CD4-positive, alpha-beta T cell treated with Interleukin-12 subunit alpha and Interleukin-12 subunit beta, for 1 hour (primary cell): ENCODE measurements around the gene TMEM82.

Source experiments
- DNase-seq: peaks from one replicate; pipeline ENCODE4 v3.0.0-alpha.2; 2020

The TMEM82 gene

DNA sequence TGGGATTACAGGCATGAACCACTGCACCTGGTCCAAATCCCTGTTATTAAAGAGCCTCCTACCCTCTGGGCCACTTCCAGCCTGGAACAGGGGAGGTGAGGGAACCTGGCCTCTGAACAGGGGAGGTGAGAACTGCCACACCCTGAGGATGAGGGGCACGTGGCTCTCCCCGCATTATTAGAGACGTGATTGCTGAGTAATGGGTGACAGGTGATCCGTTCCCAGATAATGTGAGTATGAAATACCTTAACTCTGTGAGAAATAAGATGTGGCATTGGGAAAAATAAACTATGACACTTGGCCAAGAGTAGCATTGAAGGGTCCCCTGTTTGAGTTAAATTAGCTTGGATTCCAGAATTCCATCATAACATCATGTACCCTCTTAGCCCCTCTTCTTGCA lies 19.9 kb upstream of the TMEM82 start:
- DNase-seq: no peak

DNA sequence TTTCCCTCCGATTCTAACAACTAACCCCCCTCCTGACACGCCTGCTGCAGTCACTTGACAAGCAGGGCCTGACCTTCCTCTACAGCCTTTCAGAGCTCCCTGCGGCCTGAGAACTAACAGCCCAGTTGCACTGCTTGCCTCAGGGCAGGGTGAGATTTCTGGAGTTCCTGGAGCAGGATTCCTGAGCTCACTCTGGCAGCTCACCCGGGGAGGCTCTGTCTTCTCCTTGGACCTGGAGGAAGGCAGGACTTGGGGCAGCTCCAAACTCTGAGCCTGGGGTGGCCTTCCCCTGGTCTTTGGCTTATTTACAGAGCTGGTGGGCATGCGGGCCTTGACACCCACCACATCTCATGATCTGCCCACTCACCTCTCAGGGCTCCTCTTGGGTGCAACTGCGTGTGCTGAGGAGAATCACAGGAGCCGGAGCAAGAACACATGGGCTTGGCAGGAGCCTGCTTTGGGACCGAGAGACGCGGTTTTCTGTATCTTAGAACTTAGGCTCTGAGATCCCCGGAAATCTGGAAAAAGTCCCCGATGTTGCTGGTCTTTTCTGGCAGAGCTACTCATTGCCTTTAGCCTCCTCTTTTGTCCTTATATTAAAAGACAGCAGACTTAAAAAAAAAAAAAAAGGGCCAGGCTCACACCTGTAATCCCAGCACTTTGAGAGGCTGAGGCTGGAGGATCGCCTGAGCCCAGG lies 19.3 kb upstream of the TMEM82 start:
- DNase-seq: no peak

DNA sequence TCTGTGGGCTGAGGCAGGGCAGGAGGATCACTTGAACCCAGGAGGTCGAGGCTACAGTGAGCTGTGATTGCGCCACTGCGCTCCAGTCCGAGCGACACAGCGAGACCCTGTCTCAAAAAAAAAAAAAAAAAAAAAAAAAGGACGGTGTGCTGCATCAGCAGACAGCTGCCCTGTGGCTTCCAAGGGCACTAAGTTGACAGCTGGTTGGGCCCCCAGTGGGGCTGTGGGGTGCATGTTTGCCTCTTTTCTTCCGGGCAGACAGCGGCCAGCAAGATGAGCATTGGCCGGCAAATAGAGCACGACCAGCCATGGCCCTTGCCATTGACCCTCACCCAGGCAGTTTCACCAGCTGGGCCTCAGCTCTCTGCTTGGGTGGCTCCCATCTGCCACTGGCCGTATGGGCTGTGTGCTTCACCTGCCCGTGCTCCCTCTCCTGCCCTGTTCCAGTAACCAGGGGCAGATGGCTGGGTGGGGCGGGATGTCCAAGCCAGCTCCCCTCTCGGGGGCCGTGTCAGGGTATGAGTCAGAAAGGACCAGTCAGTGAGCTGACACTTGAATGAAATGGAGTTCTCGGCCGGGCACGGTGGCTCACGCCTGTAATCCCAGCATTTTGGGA lies 18.6 kb upstream of the TMEM82 start:
- DNase-seq: no peak

DNA sequence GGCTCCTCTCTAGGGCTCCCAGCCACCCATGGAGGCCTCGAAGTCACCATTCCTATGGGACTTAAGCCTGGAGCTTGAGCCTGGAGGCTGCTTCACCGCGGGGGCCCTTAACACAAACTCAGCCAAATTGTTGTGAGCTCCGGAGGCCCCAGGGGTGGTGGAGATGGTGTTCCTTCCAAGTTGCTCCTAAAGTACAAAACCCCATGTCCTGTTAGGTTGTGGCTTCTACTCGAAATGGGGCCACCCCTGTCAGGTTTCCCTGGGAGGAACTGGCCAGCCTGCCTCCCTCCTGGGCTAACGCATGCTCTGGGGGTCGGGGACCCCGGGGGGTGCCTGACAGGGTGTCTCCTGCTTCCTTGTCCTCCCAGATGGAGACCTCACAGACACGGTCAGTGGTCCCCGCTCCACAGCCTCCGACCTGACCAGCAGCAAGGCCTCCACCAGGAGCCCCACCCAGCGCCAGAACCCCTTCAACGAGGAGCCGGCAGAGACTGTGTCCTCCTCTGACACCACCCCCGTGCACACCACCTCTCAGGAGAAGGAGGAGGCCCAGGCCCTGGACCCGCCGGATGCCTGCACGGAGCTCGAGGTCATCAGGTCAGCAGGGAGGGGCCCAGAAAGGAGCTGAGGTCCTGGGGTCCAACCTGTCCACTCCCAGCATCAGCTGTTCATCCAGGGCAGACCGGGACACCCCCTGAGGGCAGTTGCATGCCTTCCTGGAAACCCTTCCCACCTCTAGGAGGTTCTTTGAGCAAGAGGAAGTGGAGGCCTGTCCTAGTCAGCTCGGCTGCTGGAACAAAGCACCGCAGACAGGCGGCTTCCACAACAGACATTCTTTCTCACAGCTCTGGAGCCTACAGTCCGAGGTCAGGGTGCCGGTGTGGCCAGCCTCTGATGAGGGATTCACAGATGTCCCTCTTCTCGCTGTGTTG lies 17.1 kb upstream of the TMEM82 start:
- DNase-seq: no peak

DNA sequence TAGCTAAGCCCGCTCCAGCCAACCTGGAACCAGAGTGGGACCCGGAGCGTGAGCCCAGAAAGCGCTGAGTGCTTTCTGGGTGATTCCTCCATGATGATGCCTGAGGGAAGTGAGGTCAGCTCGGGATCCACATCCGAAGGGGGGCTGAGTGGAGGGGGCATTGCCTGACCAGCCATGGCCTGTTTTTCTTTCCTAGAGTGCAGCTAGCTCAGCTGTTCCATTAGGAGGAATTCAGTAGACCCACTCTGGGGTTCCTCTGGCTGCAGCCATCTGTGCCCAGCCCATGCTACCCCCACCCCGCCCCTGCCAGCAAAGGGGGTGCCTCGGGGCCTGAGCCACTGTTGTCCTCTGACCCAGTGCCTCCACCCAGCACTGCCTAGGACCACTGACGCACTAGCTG lies 15.8 kb upstream of the TMEM82 start:
- no peak for DNase-seq

DNA sequence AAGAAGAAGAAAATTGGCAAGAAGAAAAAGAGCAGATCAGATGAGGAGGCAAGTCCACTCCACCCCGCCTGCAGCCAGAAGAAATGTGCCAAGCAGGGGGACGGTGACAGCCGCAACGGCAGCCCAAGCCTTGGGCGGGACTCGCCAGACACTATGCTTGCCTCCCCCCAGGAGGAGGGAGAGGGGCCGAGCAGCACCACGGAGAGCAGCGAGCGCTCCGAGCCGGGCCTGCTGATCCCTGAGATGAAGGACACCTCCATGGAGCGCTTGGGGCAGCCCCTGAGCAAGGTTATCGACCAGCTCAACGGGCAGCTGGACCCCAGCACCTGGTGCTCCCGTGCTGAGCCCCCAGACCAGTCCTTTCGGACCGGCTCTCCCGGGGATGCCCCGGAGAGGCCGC lies 15.3 kb upstream of the TMEM82 start:
- no peak for DNase-seq

DNA sequence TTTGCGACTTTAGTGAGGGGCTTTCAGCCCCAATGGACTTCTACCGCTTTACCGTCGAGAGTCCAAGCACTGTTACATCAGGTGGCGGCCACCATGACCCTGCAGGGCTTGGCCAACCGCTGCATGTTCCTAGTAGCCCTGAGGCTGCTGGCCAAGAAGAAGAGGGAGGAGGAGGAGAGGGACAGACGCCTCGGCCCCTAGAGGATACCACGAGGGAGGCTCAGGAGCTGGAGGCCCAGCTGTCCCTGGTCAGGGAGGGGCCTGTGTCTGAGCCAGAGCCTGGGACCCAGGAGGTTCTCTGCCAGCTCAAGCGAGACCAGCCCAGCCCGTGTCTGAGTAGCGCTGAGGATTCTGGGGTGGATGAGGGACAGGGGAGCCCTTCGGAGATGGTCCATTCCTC lies 14.9 kb upstream of the TMEM82 start:
- no peak for DNase-seq

DNA sequence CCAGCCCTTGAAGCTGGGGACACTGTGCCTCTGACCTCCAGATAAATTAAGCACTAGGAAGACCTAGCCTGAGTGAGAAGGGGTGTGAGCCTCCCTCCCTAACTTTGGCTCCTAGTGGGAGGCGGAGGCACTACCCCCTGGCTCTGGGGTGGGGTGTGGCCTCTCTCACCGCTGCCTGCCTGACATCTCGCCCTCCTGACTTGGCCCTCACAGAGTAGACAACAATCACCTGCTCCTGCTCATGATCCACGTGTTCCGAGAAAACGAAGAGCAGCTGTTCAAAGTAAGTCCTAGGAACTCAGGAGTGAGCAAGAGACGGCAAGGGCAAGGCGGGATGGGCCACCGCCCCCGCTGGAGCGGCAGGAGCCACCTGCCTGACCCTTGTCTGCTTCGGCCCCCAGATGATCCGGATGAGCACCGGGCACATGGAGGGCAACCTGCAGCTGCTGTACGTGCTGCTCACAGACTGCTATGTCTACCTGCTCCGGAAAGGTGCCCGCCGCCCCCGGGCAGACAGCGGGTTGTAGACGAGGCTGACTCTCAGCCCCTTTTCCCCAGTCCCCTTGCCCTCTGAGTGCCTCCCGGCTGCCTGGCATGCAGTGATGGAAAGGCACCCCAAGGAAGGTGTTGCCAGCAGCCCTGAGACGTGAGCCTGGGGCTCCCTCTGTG lies 14.3 kb upstream of the TMEM82 start:
- DNase-seq: no peak

DNA sequence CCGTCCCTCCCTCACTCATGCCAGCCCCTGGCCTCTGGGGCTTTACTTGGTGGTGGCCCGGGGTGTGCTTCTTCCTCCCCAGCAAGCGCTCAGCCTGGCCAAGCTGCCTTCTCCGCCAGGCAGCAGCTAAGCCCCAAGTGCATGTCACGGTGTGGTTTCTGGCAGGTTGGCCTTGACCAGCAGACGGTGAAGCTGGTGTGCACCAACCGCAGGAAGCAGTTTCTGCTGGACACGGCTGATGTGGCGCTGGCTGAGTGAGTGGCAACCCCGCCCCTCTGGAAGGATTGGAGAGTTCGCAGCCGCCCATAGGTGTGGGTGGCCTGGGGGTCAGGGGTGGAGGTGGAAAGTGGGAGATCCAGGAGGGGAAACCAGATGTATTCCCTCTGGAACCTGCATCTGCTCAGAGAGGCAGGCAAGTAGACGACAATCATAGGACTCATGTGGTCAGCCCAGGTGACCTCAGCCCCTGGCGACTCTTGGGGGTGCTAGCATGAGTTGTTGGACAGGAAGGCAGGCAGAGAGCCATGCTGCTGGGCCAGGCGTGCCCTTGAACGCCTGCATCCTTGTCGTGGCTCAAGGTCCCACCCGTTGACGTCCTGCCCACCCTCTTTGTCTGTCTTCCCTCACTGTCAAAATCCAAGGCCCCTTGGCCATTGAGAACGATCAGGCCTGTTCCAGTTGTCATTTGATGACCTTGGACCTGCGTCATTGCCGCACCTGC lies 13.2 kb upstream of the TMEM82 start:
- DNase-seq: no peak

DNA sequence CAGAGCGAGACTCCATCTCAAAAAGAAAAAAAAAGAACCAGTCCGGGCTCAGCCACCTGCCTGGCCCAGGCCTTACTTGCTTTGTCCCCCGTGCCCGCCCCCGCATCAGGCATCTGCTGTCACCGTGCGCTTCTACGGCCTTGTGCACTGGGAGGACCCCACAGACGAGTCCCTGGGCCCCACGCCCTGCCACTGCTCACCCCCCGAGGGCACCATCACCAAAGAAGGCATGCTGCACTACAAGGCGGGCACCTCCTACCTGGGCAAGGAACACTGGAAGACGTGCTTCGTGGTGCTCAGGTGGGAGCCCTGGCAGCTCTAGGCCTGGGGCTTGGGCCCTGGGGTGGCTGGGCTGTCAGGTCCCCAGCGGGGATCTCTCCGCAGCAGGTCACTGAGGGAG lies 11.9 kb upstream of the TMEM82 start:
- DNase-seq: no peak

DNA sequence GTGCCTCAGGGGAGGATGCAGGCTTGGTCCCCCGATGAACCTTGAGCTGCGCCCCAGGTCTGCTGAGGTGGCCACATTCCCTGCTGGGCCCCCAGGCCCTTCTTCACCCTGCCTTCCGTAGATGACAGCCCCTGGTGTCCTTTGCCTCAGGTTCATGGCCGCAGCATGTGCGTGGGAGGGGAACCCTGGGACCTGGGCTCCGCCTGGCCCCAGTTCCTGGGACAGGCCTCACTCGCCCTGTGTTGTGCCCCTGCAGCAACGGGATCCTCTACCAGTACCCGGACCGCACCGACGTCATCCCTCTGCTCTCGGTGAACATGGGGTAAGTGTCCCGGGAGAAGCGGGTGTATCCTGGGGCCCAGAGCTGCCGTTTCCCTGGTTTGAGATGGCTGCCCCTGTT lies 11.4 kb upstream of the TMEM82 start:
- no peak for DNase-seq

DNA sequence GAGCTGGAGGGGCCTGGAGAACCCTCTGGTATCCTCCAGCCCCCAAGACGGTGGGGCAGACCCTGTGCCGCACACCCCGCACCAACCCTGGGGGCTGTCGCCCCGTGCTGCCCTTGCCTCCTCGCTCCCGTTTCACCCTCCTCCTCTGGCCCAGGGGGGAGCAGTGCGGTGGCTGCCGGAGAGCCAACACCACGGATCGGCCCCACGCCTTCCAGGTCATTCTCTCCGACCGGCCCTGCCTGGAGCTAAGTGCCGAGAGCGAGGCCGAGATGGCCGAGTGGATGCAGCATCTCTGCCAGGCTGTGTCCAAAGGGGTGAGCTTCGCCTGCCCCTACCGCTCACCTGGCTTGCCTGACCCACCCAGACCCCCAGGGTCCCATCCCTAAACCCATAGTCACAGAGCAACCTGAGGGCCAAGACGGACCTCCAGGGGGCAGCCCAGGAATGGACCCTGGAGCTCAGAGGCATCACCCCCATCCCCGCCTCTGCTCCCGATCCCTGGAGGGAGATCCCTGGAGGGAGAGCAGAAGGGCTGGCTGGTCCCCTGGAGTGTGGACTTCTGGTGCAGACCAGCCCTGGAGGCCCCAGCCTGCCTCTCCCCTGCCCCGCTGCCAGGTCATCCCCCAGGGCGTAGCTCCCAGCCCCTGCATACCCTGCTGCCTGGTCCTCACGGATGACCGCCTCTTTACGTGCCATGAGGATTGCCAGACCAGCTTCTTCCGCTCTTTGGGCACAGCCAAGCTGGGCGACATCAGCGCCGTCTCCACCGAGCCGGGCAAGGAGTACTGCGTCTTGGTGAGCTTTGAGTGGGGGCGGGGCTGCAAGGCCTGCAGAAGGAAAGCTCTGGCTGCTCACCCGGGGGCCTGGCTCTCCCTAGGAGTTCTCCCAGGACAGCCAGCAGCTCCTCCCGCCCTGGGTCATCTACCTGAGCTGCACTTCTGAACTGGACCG lies 10.3 kb upstream of the TMEM82 start:
- no peak for DNase-seq

DNA sequence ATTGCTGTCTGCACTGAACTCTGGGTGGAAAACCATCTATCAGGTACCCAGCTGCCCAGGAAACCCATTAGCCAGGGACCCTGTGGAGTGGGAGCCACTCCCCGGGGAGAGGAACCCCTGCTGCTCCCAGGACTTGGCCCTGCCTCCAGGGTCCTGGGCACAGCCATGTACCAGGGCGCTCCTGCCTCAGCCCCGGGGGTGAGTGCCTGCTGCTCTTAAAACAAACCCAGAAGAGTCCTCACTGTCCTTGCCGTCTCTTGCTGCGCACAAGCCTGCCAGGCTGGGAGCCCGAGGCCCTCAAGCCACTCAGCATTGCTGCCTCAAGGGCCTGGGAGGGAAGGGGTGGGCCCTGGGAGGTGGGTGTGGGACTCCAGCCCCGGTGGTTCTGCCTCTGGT lies 9.6 kb upstream of the TMEM82 start:
- no peak for DNase-seq

DNA sequence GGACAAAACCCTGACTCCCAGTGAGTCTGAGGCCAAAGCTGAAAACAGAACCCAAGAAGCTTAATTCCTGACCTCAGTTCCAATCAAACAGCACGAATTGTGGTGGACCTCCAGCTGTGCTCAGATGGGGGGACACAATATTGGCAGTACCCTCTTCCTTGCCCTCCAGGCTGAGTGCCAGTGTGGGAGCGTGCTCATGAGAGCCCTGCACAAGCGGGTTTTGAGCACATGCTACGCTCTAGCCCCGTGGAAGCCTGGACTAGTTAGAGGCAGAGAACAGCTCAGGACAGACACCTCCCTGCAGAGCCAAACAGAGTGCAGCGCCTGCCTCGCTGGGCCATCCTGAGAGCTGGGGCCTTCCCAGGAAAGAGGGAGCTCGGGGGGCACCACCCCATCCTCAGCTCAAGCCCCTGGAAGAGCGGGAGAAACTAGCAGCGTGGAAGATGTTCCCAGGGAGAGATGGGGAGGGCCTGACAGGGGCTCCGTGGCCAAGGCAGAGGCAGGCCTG lies 9.0 kb upstream of the TMEM82 start:
- no peak for DNase-seq

DNA sequence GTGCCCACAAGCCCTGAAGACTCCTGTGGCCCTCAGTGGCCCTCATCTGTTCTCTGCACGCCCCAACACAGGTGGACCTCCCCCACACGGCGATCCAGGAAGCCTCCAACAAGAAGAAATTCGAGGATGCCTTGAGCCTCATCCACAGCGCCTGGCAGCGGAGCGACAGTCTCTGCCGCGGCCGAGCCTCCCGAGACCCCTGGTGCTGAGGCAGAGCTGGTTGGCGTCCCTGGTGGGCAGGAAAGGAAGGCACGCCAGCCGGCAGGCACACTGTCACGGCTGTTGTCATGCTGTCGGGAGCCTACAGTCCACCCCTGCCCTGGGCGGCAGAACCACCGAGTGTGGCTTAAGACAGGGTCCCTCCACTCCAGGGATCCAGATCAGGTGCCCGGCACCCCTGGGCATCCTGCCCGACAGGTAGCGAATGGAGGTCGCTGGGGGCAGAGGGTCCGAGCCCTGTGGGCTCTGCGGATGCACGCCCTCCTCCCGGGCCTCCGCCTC lies 8.5 kb upstream of the TMEM82 start:
- no peak for DNase-seq

DNA sequence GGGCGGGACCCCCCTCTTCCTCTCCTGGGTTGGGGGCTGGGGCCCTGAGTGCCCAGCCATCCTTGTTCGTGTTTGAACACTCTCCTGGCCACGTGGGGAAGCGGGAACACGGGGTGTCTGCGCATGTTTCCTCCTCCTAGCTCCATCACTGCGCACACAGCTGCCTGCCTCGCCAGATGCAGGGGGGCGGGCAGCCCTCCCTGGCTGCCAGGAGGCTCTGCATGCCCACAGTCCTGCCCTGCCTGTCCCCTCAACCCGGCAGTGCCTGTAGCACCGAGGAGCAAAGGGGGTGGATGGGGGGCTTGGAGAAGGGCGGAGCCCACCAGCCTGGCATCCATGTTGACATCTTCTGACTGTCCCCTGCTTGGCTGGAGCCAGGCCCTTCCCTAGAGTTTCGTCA lies 8.0 kb upstream of the TMEM82 start:
- no peak for DNase-seq

DNA sequence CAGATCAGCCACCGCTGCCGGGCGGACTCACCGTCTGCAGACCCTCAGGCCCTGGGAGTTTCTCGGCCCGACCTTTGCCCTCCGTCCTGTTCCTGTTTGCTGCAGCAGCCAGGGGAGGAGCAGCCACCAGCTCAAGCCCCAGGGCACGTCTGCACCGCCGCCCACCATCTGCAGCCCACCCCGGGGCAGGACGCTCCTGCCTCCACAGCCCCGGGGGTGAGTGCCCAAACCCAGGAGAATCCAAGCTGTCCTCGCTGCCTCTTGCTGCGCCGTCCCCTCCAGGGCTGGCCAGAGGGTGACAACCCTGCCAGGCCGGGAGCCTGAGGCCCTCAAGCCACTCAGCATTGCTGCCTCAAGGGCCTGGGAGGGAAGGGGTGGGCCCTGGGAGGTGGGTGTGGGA lies 7.4 kb upstream of the TMEM82 start:
- DNase-seq: no peak

DNA sequence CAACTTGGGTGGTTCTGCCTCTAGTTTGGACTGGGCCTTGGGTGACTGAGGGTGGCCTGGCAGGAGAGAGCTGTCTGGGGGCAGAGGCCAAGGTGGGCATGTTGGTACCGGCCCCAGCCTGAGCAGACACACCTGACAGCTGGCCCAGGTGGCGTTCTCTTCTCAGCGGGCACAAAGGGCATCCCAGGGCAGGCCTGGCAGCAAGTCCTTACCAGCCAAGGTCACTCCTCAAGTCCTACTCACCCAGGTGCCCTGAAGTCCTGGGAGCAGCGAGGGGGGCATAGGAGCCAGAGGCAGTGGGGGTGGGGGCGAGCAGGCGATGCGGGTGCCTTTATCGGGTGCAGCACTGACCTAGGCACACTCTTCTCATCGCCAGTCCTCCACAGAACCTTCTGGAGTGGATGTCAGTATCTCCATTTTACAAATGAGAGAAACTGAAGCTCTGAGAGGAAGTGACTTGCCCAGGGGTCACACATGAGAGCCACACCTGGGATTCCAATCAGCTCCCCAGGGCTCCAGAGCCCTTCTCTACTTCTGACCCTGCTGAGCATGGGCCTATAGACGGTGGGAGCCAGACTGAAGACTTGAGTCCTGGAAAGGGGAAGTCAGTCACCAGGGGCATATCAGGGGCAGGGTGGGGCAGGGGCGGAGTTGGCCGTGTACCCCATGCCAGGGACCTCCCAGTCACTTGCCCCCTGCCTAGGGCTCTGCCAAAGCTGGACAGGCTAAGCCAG lies 6.8 kb upstream of the TMEM82 start:
- no peak for DNase-seq

DNA sequence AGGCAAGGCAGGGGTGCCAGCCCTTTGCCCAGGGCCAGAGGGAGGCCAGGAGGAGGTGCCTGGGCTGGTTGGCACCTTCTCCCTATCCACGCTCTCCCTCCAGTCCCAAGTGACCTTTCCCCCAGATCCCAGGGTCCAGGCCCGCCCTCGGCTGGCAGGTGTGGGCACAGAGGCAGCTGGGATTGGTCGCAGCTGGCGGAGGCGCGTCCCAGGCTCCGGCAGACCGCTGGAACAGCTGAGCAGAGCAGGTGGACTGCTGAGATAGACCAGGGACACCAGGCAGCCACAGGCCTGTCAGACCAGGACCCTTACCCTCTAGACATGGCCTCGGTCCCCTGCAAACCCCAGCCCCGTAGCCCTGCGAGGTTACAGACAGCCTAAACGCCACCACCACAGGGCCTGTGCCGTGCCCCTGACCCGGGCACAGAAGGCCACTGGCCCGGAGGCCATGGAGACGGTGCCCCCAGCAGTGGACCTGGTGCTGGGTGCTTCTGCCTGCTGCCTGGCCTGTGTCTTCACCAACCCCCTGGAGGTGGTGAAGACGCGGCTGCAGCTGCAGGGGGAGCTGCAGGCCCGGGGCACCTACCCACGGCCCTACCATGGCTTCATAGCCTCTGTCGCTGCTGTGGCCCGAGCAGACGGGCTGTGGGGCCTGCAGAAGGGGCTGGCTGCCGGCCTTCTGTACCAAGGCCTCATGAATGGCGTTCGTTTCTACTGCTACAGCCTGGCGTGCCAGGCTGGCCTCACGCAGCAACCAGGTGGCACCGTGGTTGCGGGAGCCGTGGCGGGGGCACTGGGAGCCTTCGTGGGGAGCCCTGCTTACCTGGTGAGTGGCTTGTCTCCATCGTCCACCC lies 6.0 kb upstream of the TMEM82 start, which contains the start of gene SLC25A34:
Gene SLC25A34 (plus strand): TSS at position 221 of the 854 bp plus-strand sequence. CDS start 228 bp downstream, at position 449.
- DNase-seq: no peak
